ENCODE measurements around the gene OPN5.

- no peak for TF ChIP-seq POLR2A (IDR thresholded peaks at IDR 0.05; ENCODE audit: low read length)
- TF ChIP-seq GATA1 (IDR thresholded peaks at IDR 0.05; ENCODE audit: low read depth, low read length), result no peak
These were observed 32.1 kb upstream of the OPN5 start for GRCh38 chr6:47749757-47750156.

Data from erythroblast (primary cell).